ENCODE measurements around the gene CCDC146.

- TF ChIP-seq, protein P1, sequence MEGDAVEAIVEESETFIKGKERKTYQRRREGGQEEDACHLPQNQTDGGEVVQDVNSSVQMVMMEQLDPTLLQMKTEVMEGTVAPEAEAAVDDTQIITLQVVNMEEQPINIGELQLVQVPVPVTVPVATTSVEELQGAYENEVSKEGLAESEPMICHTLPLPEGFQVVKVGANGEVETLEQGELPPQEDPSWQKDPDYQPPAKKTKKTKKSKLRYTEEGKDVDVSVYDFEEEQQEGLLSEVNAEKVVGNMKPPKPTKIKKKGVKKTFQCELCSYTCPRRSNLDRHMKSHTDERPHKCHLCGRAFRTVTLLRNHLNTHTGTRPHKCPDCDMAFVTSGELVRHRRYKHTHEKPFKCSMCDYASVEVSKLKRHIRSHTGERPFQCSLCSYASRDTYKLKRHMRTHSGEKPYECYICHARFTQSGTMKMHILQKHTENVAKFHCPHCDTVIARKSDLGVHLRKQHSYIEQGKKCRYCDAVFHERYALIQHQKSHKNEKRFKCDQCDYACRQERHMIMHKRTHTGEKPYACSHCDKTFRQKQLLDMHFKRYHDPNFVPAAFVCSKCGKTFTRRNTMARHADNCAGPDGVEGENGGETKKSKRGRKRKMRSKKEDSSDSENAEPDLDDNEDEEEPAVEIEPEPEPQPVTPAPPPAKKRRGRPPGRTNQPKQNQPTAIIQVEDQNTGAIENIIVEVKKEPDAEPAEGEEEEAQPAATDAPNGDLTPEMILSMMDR (IDR thresholded peaks at IDR 0.05; ENCODE audit: low read depth, low read length, missing input control), result no peak
- no peak for TF ChIP-seq GABPA (IDR thresholded peaks at IDR 0.05 in 1 of 2, conservative IDR thresholded peaks at IDR 0.05 in 1 of 2)
- TF ChIP-seq FOXA1 (IDR thresholded peaks at IDR 0.05), result no peak
- no peak for TF ChIP-seq JUND (IDR thresholded peaks at IDR 0.05)
- no peak for TF ChIP-seq TAF1 (conservative IDR thresholded peaks at IDR 0.05)
- TF ChIP-seq YY1 (IDR thresholded peaks at IDR 0.05), result no peak
- no peak for TF ChIP-seq REST (IDR thresholded peaks at IDR 0.05)
Measured at GRCh38 chr7:77308792-77309191, 186.4 kb downstream of the CCDC146 start.
